AG04450 (cell line): ENCODE results near the gene MRGPRG. TPM values are rescaled to one million over a fixed set of nuclear protein-coding genes. Genes with fewer than 3 reads are reported as not detected.

Experiments used
- CTCF ChIA-PET: fragments of 300-600, 350-600 bp; formaldehyde crosslinking; extraction: SDS; loops from one replicate; lab custom pipeline; 2022; ENCODE audit warnings: antibody characterized with exemption, inconsistent platforms; lab: Charles Lee
- POLR2A ChIA-PET: fragments of 350-600 bp; formaldehyde crosslinking; extraction: SDS; loops from one replicate; lab custom pipeline; 2021; ENCODE audit warnings: antibody characterized with exemption, inconsistent platforms; lab: Yijun Ruan, JAX
- DNase-seq: peaks from one replicate; pipeline ENCODE4 v3.0.0-alpha.2; 2011; ENCODE audit warnings: low read depth, low spot score
- H3K27ac ChIP-seq: one replicate; pipeline ENCODE4 v1.5.1; 2012; ENCODE audit warnings: low read depth, low read length, control low read depth
- H3K27me3 ChIP-seq: one replicate; pipeline ENCODE4 v1.6.0; 2012; ENCODE audit warnings: low read length; ENCODE audit not compliant: control insufficient read depth, insufficient read depth
- H3K4me3 ChIP-seq: 2 replicates; pipeline ENCODE4 v1.5.1; 2011; ENCODE audit warnings: mild to moderate bottlenecking, low read depth, low read length, control low read depth
- H3K9me3 ChIP-seq: 2 replicates; pipeline ENCODE4 v1.5.1; 2012; ENCODE audit warnings: low read length; ENCODE audit not compliant: control insufficient read depth, insufficient read depth
- polyA plus RNA-seq: library from polyadenylated mRNA; depleted of rRNA; stranded (reverse); fragments of >200 nt; gene quantifications from 2 replicates; pipeline ENCODE4 v1.2.3, GENCODE V29; 2011
- TF ChIP-seq, protein P1 (sequence below): IDR thresholded peaks from 2 replicates; pipeline ENCODE4 v1.5.1; 2011; ENCODE audit warnings: low read depth, low read length, control low read depth, inconsistent platforms

MRGPRG gene
- polyA plus RNA-seq, 1 experiment = not detected

DNA sequence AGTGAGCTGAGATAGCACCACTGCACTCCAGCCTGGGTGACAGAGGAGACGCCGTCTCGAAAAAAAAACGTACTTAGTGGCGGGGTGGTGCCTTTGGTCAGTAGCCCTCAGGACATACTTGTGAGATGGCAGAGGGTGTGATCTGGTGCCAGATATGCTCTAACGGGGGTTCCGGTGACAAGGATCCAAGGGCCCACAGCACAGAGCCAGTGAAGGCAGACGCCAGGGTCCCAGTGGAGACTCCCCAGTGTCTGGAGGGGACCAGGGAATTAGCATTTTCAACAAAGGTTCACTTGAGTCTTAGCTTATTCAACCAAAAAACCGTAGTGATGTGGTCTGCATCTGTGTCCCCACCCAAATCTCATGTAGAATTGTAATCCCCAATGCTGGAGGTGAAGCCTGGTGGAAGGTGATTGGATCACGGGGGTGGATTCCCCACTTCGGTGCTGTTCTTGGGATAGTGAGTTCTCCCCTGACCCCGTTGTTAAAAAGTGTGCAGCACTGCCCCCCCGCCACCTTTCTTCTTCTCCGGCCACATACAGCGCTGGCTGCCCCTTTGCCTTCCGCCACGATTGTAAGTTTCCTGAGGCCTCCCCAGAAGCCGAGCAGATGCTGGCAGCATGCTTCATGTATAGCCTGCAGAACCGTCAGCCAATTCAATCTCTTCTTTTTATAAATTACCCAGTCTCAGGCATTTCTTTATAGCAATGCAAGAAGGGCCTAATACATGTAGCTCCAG lies 26.9 kb downstream of the MRGPRG start:
- H3K27me3 ChIP-seq = peaks cover 25% of the 10 kb centered on the region
- H3K9me3 ChIP-seq = peaks cover 4% of the 10 kb centered on the region
- no peak overlapping the region for H3K27ac ChIP-seq
- ChIA-PET CTCF (no interaction called here), POLR2A (no interaction called here)
- no peak overlapping the region for H3K4me3 ChIP-seq
- no peak for DNase-seq
- TF ChIP-seq, protein P1, sequence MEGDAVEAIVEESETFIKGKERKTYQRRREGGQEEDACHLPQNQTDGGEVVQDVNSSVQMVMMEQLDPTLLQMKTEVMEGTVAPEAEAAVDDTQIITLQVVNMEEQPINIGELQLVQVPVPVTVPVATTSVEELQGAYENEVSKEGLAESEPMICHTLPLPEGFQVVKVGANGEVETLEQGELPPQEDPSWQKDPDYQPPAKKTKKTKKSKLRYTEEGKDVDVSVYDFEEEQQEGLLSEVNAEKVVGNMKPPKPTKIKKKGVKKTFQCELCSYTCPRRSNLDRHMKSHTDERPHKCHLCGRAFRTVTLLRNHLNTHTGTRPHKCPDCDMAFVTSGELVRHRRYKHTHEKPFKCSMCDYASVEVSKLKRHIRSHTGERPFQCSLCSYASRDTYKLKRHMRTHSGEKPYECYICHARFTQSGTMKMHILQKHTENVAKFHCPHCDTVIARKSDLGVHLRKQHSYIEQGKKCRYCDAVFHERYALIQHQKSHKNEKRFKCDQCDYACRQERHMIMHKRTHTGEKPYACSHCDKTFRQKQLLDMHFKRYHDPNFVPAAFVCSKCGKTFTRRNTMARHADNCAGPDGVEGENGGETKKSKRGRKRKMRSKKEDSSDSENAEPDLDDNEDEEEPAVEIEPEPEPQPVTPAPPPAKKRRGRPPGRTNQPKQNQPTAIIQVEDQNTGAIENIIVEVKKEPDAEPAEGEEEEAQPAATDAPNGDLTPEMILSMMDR = no peak

DNA sequence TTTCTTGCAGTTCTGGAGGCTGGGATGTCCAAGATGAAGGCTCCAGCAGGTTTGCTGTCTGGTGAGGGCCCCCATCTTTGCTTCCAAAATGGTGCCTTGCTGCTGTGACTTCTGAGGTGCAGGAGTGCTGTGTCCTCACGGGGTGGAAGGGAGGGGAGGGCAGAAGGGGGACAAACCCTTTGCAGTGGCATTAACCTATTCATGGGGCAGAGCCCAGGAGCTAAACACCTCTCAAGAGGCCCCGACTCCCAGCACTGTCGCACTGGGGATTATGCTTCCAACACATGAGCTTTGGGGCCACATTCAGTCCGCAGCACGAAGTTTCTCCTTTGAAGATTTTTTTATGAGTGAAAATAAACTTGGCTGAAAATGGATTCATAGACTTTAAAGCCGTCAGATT lies 28.0 kb downstream of the MRGPRG start:
- CTCF ChIA-PET = no interaction called here

DNA sequence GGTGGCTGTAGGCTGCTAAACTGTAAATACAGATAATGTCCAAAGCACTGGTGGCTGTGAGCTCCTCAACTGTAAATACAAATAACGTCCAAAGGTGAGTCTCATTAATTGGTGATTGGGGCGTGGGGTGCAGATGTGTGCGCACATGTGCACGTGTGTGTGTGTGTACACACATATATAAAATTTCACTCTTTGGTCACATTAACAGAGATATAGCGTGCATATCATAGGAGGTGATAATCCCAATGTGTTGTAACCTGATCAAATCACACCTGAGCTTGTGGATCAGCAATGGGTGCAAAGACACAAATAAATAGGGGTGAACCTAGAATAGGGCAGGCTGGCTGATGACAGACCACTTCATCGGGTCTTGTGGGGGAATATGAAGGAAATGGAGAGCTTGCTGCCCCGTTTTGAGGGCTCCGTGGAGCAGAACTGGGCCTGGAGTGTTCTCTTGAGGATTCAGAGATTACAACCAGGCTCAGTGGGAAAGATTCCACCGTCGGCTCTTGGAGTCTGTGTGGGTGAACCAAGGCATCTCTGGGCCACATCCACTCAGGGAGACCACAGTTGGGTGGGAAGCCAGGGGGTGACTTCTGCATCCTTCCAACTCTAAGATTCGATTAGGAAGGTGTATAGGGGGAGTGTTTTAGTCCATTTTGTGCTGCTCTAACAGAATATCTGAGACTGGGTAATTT lies 28.6 kb downstream of the MRGPRG start:
- Histone ChIP-seq H3K27ac (no peak overlapping the region), H3K27me3 (peaks cover 32% of the 10 kb centered on the region), H3K9me3 (peaks cover 4% of the 10 kb centered on the region; the same call in 1 of the 2 replicates), H3K4me3 (no peak overlapping the region)
- no peak for DNase-seq
- CTCF ChIA-PET = no interaction called here
- TF ChIP-seq, protein P1 = no peak
- POLR2A ChIA-PET = interaction anchor here (0.6 kb wide), 1 partner anchor 184 kb away, joined by 4 read pairs; no protein-coding TSS in a partner anchor

More for the DNA sequence above, 28.0 kb downstream of the MRGPRG start:
- TF ChIP-seq, protein P1 = no peak
- Histone ChIP-seq H3K27me3 (peaks cover 28% of the 10 kb centered on the region), H3K9me3 (peaks cover 4% of the 10 kb centered on the region), H3K27ac (no peak overlapping the region), H3K4me3 (no peak overlapping the region)
- POLR2A ChIA-PET = no interaction called here
- no peak for DNase-seq

DNA sequence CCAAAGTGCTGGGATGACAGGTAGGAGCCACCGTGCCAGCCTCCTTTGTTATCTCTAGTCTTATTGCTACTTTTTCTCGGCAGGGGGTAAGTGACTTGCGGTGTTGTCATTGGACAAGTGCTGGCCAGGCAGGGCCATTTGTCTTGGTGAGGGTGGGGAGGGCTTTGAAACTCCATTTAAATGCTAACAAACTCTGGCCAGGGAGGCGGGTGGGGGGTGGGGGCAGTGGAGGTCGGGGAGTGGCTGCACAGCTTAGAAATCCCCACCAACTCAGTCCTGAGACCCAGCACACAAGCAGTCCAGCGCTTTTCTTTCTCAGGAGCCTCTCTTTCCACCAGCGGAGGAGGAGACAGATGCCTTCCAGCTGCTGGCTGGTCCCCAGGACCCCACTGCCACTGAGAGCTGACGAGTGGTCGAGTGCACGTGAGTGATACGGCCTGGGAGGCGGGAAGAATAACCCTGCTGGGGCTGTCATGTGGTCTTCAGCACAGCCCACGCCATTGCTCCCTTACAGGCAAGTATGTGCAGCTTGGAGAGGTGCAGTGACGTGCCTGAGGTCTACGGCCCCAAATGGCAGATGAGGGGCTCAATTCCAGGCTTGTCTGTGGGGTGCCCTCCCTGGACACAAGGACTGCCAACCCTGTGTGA lies 29.3 kb downstream of the MRGPRG start:
- CTCF ChIA-PET = no interaction called here
- DNase-seq = no peak

More for the DNA sequence above, 29.3 kb downstream of the MRGPRG start:
- peaks cover 31% of the 10 kb centered on the region for H3K27me3 ChIP-seq
- no peak overlapping the region for H3K4me3 ChIP-seq
- TF ChIP-seq, protein P1 = no peak
- POLR2A ChIA-PET = interaction anchor here (0.6 kb wide), 1 partner anchor 184 kb away, joined by 4 read pairs; no protein-coding TSS in a partner anchor
- no peak overlapping the region for H3K27ac ChIP-seq
- H3K9me3 ChIP-seq = peaks cover 4% of the 10 kb centered on the region; the same call in 1 of the 2 replicates
